HG03025 (cell line): ENCODE measurements around the gene NFATC2IP.
"Not testable (repeated sequence)": the region's sequence is repeated elsewhere in the genome, so short reads cannot be mapped to it uniquely, and the experiment has no call there.

Experiments used
- ATAC-seq: cut with Tn5 transposase; IDR thresholded peaks from one replicate; pipeline ENCODE4 v1.9.1; 2021; ENCODE audit warnings: mild to moderate bottlenecking, moderate library complexity; ENCODE audit not compliant: unreplicated experiment, low FRiP score

NFATC2IP gene

DNA sequence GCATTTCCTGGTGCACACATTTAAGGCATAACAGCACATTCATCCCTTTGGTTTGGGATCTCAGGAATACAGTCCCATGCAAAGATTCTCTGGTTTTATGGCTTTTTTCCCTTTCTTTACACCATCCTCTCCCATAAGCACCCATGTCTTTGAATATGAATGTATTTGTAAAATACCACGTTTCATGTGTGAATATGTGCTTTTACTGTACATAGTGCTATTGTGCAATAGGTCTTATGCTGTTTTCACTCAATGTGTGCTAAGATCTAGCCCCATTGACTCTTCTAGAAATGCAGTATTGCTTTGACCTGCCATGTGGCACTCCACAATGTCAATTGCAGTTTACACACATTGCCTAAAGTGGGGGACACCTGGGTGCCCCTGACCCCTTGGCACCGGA, 13.8 kb downstream of the NFATC2IP start:
- no peak for ATAC-seq

DNA sequence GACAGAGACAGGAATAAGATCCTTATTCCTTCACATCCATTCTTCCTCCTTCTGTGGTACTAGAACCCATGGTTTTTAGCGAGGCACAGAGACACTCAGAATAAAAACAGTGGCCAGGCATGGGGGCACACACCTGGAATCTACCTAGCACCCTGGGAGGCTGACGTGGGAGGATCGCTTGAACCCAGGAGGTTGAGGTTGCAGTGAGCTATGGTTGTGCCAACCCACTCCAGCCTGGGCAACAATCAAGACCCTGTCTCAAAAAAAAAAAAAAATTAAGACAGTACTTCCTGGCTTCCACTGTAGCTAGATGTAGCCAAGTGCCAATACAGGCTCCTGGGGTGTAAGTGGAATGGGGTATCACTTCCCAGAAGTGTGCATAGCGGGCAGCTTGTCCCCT, 16.4 kb downstream of the NFATC2IP start:
- no peak for ATAC-seq

DNA sequence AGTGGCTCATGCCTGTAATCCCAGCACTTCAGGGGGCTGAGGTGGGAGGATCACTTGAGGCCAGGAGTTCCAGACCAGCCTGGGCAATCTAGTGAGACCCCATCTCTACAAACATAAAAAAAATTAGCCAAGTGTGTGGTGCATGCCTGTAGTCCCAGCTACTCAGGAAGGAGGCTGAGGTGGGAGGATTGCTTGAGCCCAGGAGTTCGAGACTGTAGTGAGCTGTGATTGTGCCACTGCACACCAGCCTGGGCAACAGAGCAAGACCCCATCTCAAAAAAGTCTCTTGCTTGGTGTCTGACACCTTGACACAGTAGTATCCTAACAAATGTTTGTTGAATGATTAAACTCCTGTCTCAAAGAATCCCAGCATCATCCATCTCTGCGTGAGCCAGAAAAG, 19.0 kb downstream of the NFATC2IP start:
- not testable (repeated sequence) for ATAC-seq

DNA sequence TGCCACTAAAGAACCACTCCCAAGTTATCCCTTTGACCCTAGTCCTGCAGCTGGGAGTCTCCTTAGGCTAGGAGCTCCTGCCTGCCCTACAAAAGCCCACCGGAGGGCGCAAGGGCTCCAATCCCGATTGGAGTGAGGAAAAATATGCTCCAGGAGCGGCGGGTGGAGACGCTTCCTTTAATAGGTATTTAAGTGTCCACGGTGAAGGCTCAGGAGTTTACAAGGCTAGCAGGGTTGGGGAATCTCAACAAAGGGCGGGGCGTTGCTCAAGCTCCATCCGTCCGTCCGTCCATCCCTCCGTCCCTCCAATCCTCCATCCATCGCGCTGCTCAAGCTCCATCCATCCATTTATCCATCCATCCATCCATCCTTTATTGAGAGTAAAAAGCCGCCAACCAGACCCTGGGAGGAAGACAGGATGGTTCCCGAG, 23.3 kb downstream of the NFATC2IP start:
- no peak for ATAC-seq

DNA sequence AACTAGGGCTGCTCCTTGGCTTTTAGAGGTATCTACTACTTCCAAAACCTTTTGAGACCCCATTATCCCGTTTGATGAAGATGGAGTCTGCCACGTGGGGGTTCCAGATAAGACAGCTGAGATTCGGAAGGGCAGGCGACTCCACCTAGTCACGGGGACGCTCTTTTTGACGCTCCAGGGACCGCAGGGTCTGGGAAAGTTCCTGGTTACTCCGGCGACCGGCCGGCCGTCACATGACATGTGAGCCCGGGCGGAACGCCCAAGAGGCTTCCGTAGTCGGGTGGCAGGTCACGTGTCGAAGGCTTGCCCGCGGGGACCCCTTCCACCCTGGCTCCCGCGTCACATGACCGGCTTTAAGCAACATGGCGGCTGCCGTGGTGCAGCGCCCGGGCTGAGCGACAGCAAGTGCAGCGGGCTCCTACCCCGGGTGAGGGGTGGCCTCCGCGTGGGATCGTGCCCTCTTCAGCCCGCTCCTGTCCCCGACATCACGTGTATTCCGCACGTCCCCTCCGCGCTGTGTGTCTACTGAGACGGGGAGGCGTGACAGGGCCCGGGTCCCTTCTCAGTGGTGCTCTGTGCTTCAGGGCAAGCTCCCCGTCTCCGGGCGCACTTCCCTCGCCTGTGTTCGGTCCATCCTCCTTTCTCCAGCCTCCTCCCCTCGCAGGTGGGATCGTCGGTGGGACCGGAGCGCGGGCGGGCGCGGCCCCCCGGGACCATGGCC, 23.9 kb downstream of the NFATC2IP start, which contains the start of gene SPNS1:
Gene SPNS1, plus strand, starts transcription at position 342 of the 721 bp plus-strand sequence. Its CDS starts 374 bp downstream, at position 716.
- ATAC-seq: peak; percentile 63

DNA sequence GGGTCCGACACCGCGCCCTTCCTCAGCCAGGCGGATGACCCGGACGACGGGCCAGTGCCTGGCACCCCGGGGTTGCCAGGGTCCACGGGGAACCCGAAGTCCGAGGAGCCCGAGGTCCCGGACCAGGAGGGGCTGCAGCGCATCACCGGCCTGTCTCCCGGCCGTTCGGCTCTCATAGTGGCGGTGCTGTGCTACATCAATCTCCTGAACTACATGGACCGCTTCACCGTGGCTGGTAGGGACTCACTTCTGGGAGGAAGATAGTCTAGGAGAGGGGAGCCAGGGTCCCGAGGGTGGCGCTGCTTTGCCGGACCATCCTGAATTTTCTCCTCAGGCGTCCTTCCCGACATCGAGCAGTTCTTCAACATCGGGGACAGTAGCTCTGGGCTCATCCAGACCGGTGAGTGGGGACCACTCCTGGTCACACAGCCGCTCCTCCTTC, 24.4 kb downstream of the NFATC2IP start:
- ATAC-seq: peak; percentile 16

DNA sequence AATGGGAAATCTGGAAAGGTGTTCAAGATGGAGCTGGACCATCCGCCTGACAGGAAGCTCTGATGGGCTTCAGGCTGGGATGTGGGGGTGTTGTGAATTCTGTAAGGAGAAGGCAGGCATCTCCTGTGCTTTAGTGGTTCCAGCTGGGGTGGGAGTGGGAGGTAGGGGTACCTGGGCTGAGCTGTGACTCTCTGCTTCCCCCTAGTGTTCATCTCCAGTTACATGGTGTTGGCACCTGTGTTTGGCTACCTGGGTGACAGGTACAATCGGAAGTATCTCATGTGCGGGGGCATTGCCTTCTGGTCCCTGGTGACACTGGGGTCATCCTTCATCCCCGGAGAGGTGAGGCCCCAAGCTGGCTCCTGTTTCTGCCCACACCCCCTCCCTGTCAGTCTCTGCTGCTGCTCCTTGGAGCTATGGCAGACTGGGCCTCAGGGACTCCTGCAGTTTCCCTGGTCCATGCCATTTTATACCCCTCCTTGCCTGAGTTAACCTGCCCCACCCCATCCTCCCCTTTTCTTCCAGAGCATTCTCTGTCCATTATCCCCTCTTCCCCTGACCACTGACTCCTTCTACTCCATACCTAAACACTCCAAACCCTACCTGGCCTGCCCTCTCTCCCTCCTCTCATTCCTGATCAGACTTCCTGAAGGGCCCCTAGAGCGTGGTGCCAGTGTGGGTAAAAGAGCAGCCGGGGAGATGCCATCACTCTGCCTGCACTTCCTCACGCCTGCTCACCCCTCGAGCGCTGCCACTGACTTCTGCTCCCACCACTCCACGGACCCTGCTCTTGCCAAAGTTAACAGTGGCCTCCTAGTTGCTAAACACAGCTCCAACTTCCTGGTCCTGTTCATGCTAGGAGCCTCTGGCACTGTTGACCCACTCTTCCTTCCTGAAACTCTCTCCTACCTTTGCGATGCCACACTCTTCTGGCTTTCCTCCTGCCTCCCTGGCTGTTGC, 27.2 kb downstream of the NFATC2IP start:
- no peak for ATAC-seq

DNA sequence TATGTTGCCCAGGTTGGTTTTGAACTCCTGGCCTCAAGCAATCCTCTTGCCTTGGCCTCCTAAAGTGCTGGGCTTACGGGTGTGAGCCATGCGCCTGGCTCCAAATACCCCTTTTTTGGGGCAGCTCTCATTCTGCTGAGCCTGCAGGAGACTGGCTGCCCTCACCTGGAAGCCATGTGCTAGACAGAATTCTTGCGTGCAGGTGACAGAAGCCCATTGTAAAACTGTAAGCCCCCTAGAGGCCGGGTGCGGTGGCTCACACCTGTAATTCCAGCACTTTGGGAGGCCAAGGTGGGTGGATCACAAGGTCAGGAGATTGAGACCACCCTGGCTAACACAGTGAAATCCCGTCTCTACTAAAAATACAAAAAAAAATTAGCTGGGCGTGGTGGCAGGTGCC, 29.6 kb downstream of the NFATC2IP start:
- not testable (repeated sequence) for ATAC-seq

DNA sequence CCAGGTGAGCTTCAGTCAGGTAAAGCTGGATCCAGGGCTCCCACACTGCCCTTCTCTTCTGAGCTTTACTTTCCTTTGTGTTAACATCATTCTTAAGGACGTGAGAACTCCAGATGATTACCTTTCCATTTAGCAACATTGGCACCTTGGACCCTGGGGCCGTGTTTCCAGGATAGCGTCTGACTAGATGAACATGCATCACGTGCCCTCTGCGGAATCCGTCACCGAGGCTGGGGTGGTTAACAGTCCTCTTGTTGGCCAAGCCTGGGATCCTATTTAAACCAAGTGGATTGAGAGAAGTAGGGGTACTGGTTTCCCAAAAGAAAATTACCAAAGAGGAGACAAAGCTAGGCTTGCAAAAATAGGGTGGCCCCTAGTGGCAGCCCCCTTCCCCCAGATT, 30.2 kb downstream of the NFATC2IP start:
- no peak for ATAC-seq

DNA sequence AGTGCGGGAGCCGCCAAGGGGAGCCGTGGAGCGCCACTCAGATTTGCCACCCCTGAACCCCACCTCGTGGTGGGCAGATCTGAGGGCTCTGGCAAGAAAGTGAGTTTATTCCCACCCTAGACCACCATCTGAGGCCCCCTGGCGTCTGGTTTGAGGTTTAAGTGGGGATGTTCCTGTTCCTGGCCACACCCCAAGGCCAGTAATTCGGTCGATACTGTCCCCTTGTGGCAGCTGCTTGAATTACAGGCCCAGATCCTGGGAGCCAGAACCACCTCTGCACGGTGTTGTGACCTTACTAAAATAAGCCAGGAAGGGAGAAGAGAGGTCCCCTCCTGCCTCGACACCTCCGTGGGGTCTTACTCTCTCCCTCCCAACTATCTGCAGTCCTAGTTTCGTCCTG, 30.8 kb downstream of the NFATC2IP start:
- no peak for ATAC-seq

DNA sequence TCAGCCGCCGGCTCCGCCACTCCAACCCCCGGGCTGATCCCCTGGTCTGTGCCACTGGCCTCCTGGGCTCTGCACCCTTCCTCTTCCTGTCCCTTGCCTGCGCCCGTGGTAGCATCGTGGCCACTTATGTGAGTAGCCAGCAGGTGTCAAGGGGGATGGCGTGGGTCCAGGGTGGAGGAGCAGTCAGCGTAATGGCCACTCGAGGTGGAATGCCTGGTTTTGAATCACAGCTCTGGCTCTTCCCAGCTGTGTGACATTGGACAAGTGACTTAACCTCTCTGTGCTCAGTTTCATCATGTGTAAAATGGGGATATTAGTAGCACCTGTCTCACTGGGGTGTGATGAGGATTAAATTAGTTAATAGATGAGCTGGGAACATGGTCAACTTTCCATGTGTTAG, 31.7 kb downstream of the NFATC2IP start:
- ATAC-seq: no peak

DNA sequence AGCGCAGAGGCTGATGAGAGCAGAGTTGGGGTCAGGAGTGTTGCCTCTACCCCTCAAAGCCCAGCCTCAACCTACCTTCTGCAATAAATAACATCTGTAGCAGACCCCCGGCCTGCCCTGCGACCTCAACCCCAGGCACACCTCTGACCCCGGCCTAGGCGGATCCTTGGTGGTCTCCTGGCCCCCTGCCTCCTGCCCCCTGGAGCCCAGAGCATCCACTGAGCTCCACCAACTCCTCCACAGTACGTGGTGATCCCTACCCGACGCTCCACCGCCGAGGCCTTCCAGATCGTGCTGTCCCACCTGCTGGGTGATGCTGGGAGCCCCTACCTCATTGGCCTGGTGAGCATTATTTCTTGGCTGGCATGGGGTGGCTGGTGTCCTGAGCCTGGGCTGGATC, 32.2 kb downstream of the NFATC2IP start:
- no peak for ATAC-seq

DNA sequence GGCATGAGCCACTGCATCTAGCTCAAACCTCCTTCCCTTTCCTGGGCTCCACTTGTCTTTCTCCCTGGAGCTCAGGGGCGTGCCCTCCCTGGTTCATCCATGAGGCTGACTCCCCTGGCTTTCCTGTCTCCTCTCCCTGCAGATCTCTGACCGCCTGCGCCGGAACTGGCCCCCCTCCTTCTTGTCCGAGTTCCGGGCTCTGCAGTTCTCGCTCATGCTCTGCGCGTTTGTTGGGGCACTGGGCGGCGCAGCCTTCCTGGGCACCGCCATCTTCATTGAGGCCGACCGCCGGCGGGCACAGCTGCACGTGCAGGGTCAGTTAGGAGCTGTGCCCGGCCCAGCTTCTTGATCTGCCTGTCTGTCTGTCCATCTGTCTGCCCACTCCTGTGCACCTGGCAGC, 32.9 kb downstream of the NFATC2IP start:
- no peak for ATAC-seq

DNA sequence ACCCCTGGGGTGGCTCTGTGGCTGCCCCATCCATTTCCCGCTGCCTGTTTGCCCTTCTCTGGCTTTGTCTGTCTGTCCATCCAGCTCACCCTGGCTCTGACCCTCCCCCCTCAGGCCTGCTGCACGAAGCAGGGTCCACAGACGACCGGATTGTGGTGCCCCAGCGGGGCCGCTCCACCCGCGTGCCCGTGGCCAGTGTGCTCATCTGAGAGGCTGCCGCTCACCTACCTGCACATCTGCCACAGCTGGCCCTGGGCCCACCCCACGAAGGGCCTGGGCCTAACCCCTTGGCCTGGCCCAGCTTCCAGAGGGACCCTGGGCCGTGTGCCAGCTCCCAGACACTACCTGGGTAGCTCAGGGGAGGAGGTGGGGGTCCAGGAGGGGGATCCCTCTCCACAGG, 33.4 kb downstream of the NFATC2IP start:
- no peak for ATAC-seq

DNA sequence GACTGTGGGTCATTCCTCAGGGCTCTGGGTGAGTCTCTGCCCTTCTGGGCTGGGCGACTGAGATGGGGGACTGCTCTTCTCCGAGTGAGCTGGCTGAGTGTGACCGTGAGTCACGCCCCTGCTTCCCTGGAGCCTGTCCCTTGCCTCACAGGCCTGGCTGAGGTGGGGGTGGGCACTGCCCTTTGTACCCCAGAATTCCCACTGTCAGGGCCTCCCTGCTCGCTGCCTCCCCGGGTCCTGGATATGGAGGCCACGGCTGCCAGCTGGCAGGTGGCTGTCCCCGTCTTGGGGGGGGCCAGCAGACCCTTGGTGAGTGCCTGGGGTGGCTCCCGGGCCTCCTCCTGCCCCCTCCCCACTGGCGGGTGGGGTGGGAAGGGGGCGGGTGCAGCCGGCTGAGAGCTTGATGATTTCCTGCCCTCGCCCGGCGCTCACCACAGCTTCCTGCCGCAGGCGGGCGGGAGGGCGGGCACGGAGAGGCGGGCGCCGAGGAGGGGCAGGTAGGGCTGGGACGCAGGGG, 33.9 kb downstream of the NFATC2IP start, which contains the start of gene LAT:
Gene LAT, plus strand, starts transcription at position 434 of the 517 bp plus-strand sequence. CDS start 366 bp downstream, outside the sequence.
- ATAC-seq: no peak

DNA sequence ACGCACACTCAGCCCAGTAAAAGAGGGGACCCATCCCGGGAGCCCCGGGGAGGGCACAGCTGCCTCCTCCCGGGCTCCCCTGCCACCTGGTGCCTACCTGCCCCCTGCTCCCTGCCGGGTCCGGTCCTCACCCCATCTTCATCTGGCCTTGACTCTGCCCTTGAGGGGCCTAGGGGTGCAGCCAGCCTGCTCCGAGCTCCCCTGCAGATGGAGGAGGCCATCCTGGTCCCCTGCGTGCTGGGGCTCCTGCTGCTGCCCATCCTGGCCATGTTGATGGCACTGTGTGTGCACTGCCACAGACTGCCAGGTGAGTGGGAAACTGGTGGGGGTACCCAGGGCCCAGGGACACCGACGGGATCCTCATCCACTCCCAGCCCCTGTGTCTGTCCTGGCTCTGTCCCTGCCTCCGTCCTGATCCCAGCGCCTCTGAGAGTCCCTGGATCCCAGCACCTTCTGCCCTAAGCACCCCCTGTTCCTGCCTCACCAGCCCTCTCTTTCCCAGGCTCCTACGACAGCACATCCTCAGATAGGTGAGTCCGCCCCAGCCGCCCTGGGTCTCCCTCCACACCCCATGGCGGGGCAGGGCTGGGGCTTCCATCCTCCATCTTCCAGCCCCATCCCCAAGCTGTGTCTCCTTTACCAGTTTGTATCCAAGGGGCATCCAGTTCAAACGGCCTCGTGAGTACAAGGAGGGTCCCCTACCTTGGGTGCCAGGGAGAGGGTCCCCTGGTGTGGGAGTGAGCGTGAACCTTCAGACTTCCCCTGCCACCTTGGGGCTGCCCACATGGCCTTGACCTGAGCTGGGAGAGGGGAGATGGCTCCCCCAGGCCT, 34.7 kb downstream of the NFATC2IP start:
- ATAC-seq: no peak

DNA sequence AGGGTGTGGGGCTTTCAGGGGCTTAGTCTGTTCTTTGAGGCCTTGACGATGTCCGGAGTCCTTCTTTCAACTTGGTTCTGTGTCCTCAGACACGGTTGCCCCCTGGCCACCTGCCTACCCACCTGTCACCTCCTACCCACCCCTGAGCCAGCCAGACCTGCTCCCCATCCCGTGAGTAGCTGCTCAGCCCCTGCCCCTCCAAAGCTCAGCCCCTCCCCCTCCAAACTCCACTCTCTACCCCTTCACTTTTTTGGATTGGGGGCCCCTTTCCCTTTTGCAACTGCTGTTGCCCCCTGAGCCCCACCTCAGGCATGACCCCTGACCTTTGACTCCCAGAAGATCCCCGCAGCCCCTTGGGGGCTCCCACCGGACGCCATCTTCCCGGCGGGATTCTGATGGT, 35.3 kb downstream of the NFATC2IP start:
- no peak for ATAC-seq

DNA sequence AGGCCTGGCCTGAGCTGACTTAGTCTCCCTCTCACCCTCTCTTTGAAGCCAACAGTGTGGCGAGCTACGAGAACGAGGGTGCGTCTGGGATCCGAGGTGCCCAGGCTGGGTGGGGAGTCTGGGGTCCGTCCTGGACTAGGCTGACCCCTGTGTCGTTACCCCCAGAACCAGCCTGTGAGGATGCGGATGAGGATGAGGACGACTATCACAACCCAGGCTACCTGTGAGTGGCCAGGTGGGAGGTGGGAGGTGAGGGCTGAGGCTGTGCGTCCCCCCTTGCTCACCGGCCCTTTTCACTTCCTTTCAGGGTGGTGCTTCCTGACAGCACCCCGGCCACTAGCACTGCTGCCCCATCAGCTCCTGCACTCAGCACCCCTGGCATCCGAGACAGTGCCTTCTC, 35.8 kb downstream of the NFATC2IP start:
- no peak for ATAC-seq

DNA sequence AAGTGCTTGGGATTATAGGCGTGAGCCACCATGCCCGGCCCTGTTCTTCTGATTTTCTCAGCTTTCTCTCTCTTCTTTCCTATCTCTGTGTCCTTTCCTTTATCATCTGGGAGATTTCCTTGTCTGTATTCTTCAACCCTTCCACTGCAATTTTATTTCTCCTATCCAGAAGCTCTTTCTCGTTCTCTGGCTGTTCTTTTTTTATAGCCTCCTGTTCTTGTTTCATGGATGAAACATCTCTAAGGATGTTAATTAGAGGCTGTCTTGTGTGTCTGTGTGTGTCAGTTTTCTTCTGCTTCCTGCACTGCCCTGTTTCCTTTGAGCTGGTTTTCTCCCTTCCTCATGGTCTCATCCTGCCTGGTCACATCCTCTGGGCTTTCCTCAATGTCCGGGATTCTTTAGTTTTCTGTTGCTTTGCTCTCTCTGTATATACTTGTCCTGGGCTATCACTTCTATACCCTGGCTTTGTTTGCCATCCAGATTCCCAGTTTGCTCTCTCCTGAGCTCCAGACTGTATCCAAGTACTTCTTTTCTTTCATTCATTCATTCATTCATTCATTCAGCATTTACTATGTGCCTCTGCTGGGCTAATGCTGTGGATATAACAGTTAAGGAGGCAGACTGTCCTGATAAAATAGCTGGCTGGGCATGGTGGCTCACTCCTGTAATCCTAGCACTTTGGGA, 36.6 kb downstream of the NFATC2IP start:
- no peak for ATAC-seq

DNA sequence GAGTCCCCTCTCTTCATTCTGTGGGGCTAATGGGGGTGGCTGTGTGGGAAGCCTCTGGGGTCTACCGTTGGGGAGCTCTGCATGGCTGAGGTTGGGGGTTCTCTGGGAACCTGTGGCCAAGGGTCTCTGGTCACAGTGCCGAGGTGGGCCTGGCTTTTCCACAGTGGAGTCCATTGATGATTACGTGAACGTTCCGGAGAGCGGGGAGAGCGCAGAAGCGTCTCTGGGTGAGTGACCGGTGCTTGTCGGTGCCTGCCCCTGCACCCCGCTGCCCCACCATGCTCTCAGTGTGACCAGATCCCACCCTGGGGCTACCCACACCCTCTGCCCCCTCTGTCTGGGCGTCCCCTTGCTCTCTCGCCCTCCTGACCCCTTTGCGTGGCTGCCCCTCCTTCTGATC, 38.6 kb downstream of the NFATC2IP start:
- ATAC-seq: no peak
